HG03025 (cell line): ENCODE data around the gene C19orf53.
"Not testable (repeated sequence)": the region's sequence is repeated elsewhere in the genome, so short reads cannot be mapped to it uniquely, and the experiment has no call there.

Experiments used
- ATAC-seq: cut with Tn5 transposase; IDR thresholded peaks from one replicate; pipeline ENCODE4 v1.9.1; 2021; ENCODE audit warnings: mild to moderate bottlenecking, moderate library complexity; ENCODE audit not compliant: unreplicated experiment, low FRiP score

C19orf53 gene

DNA sequence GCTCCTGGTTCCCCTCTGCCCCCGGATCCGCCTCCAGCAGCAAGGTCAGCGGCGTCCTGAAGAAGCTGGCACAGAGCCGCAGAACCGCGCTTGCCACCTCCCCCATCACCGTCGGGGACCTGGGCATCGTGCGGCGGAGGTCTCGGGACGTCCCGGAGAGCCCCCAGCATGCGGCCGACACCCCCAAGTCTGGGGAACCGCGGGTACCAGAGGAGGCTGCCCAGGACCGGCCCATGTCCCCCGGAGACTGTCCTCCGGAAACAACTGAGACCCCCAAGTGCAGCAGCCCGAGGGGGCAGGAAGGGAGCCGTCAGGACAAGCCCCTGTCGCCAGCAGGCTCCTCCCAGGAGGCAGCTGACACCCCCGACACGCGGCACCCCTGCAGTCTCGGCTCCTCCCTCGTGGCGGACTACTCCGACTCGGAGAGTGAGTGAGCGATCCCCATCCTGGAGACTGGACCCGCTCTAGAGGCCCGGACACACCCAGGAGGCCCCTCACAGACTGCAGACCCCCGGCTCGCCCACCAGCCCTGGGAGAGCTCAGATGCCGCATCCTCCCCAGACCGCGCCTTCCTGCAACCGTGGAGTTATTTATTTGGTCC is 11.5 kb upstream of the C19orf53 start:
- no peak for ATAC-seq

DNA sequence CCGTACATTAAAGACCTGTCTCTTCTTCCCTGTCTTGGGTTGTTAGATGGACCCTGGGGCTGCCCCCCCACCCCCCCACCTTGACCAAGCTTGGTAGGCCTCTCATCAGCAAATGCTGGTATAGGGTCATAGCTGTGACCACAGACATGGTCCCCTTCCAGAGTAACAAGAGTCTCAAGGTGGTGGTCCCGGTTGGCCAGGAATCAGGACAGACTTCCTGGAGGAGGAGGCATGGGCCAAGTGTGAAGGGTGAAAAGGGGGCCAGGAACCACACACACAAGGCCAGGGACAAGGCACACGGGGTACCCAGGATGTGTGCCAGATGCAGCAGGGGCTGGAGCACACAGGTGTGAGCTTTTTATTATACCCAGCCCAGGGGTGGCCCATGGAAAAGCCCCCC is 11.0 kb upstream of the C19orf53 start:
- no peak for ATAC-seq

DNA sequence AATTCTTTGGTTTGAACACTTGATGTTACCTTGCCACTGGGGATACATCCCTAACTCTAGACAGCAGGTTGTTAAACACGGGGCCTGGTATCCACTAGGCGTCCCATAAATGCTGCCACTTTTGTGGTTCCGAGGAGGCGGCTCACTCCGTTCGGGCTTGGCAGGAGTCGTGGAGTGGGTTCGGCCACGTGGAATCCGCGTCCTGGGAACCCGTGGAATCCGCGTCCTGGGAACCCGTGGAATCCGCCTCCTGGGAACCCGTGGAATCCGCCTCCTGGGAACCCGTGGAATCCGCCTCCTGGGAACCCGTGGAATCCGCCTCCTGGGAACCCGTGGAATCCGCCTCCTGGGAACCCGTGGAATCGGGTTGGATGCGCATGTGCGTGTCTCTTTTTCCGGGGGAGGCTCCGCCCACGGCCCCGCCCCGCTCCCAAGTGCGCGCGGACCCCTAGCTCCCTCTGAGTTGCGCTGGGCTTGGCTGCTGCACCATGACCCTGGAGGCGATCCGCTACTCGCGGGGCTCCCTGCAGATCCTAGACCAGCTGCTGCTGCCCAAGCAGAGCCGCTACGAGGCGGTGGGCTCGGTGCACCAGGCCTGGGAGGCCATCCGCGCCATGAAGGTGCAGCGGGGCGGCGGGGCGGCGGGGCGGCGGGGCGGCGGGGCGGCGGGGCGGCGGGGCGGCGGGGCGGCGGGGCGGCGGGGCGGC is 10.0 kb upstream of the C19orf53 start, which contains the start of gene MRI1:
Gene MRI1 (plus strand): TSS at position 422 of the 707 bp plus-strand sequence. CDS start 67 bp downstream, at position 489.
- no peak for ATAC-seq

DNA sequence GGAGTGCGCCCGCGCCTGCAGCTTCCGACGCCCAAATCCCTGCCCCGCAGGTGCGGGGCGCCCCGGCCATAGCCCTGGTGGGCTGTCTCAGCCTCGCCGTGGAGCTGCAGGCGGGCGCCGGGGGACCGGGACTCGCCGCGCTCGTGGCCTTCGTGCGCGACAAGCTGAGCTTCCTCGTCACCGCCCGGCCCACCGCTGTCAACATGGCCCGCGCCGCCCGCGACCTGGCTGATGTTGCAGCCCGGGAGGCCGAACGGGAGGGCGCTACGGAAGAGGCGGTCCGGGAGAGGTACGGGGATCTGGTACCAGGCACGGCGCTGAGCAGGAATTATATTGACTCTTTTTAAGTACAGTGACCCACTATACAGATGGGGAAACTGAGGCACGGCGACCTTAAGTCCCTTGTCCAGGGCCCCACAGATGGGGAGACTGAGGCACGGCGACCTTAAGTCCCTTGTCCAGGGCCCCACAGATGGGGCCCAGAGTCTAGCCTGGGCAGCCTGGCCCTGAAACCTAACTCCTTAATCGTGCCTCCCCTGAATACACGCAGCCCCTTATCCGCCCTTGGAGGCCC is 9.3 kb upstream of the C19orf53 start:
- no peak for ATAC-seq

DNA sequence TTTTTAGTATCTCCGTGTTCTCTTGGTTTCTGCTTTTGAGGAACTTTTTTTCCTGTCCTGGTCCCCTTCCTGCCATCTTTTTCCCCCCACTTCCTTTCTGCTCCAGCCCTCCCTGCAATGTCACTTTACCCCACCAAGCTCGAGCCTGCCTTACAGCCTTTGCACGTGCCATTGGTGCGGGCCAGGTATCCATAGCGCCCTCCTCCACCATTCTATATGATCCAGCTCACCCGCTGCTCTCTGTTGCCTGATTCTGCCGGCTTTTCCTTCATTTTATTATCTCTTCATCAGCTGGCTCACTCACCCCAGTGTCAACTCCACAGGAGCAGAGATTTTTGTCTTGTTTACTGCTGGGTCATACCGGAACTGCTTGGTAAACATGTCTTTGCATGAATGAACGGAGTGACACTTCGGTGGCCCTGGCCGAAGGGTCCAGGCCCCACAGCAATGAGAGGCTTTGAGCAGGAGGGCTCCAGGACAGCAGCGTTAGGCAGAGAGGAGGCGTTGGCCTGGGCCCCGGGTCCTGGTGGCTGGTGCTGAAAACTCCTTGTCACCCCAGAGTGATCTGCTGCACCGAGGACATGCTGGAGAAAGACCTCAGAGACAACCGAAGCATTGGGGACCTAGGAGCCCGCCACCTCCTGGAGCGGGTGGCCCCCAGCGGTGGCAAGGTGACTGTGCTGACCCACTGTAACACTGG is 8.7 kb upstream of the C19orf53 start:
- no peak for ATAC-seq

DNA sequence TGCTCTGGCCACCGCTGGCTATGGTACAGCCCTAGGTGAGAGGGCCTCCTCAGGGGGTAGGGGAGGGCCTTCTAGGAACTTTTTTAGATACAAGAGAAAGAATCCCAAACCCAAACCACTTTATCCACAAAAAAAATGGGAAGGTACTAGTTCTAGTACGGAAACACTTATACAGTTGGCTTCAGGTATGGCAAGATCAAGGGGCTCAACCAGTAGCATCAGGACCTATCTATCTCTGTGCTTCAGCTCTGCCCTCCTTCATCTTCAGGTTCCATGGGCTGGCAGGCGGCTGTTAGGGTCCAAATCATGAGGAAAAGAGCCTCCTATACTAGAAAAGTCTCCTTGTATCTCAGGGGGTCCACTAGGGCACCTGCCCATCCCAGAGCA is 8.2 kb upstream of the C19orf53 start:
- no peak for ATAC-seq

DNA sequence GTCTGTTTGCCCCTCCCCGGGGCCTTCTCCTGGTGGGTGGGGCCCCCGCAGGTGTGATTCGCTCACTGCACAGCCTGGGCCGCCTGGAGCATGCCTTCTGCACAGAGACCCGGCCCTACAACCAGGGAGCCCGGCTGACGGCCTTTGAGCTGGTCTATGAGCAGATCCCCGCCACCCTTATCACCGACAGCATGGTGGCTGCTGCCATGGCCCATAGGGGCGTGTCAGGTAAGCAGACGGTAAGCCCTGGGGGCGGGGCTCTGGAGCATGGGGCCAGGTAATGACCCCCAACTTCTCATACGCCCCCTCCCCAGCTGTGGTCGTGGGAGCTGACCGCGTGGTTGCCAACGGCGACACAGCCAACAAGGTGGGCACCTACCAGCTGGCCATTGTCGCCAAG is 5.7 kb upstream of the C19orf53 start:
- no peak for ATAC-seq

DNA sequence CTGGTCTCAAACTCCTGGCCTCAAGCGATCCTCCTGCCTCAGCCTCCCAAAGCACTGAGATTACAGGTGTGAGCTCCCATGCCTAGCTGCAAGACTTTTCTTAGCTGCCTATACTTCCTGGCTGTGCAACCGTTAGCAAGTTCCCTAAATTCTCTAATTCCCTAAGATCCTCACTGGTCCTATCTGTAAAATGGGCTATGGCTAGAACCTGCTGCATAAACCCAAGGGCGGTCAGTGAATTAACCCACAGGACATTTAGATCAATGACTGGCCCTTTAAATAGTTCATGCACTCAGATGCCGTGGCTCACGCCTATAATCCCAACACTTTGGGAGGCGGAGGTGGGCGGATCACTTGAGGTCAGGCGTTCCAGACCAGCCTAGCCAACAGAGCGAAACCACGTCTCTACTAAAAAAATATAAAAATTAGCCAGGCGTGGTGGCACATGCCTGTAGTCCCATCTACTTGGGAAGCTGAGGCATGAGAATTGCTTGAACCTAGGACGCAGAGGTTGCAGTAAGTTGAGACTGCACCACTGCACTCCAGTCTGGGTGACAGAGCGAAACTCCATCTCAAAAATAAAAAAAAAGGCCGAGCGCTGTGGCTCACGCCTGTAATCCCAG is 4.1 kb upstream of the C19orf53 start:
- no peak for ATAC-seq

DNA sequence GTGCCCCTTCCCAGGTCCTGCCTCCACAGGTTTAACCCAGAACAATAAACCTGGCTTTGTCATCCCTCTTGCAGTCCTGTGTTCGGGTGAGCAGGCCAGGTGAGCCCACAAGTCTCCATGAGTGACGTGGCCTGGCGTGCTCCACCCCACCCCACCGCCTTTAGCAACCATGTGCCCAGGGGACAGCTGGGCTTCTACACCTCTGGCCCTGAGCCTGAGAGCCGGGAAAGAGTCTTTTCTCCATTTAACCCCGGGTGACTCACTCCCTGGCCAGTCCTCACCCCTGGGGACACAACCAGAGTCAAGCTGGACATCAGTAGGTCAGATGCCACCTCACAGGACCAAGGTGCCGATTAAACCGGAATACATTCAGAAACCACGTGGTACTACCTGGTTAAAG is 4.1 kb downstream of the C19orf53 start:
- no peak for ATAC-seq

DNA sequence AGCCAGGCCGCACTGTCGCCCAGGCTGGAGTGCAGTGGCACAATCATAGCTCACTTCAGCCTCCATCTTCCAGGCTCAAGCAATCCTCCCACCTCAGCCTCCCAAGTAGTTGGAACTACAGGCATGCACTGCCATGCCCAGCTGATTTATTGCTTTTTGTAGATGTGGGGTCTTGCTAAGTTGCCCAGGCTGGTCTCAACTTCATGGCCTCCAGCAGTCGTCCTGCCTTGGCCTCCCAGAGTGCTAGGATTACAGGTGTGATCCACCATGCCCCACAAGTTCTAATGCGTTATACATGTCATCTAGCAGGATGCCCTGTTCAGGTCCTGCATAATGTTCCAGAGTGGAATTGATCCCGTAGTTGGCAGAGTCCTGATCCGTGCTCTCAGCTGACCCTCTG is 4.6 kb downstream of the C19orf53 start:
- no peak for ATAC-seq

DNA sequence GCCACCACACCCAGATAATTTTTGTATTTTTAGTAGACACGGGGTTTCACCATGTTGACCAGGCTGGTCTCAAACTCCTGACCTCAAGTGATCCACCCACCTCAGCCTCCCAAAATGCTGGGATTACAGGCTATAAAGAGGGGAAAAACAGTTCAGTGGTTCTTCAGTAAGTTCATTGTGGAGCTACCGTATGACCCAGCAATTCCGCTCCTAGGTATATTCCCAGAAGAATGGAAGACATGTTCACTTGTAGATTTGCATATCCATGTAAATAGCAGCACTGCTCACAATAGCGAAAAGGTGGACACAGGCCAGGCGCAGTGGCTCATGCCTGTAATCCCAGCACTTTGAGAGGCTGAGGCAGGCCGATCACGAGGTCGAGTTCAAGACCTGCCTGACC is 5.5 kb downstream of the C19orf53 start:
- ATAC-seq = not testable (repeated sequence)

DNA sequence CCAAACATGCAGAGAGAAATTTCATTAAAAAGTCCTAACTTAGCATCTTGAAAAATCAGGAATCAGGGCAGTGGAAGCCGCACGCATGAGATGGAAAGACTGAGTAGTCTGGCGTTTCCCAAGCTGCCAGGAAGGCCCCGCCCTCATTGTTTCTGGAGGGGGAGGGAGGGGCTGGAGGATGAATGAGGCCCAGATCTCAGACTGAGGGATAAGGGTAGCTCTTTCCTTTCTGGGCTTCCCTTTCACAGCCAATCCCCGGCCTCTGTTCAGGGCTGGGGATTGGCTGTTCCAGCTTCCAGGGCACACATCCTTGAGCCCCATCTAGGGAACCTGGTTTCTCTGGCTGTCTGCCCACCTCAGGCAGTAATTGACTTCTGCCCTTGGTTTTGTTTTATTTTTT is 7.3 kb downstream of the C19orf53 start:
- ATAC-seq = no peak

DNA sequence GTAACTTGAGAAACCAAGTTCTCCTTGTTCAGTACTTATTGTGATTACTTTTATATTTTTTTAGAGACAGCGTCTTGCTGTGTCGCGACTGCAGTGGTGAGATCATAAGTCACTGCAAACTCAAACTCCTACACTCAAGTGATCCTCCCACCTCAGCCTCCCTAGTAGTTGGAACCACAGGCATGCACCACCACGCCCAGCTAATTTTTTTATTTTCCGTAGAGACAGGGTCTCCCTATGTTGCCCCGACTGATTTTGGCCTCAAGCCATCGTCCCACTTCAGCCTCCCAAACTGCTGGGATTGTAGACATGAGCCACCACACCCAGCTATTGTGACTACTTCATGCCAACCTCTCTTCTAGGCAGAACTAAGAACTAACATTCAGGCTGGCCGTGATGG is 8.3 kb downstream of the C19orf53 start:
- ATAC-seq = no peak

DNA sequence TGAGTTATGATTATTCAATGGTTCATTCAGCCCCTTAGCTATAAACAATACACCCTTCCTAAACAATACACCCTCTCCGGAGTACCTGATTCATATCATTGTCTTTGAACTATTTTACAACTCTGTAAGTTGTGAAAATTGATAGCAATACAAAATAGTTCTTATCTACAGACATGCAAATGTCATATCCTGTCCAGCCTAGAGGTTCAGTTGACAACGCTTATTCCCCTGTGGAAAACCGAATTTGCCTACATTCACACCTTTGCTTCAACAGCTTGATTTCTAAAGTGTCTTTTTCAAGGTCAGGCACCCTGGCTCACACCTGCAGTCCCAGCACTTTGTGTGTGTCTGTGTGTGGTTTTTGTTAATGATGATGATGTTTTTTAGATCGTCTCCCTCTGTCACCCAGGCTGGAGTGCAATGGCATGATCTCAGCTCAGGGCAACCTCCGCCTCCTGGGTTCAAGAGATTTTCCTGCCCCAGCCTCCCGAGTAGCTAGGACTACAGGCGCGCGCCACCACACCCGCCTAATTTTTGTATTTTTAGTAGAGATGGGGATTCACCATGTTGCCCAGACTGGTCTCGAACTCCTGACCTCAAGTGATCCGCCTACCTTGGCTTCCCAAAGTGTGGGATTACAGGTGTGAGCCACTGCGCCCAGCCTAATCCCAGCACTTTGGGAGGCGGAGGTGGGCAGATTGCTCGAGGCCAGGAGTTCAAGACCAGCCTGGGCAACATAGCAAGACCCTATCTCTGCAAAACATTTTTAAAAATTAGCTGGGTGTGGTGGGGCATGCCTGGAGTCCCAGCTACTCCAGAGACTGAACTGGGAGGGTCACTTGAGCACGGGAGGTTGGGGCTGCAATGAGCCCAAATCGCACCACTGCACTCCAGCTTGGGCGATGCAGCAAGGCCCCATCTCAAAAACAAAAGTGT is 9.6 kb downstream of the C19orf53 start:
- ATAC-seq = no peak

DNA sequence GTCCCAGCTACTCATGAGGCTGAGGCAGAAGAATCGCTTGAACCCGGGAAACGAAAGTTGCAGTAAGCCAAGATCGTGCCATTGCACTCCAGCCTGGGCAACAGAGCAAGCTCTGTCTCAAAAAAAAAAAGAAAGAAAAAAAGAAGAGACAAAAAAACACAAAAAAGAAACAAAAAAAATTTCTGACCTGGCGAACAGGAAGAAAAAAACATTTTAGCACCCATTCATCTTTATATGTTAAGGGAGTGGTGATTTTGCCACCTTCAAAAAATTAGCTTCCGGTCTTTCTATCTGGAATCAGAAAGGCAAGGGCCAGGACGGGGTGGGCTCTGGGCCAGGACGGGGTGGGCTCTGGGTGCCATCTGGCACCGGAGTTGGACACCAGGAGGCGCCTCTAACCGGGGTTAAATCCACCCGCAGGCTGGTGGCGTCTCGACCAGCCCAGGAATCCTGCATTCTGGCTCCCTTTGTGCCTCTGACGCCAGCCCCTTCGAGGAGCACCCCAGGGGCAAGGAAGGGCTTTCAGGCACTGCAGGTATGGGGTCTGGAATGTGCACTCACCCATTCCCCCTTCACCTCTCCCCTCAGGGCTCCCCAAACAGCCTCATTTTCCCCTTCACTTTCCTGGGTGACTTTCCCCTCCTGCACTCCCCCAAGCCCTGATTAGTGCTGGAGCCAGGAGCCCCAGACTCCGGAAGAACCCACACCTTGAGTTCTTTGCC is 10.6 kb downstream of the C19orf53 start:
- no peak for ATAC-seq

DNA sequence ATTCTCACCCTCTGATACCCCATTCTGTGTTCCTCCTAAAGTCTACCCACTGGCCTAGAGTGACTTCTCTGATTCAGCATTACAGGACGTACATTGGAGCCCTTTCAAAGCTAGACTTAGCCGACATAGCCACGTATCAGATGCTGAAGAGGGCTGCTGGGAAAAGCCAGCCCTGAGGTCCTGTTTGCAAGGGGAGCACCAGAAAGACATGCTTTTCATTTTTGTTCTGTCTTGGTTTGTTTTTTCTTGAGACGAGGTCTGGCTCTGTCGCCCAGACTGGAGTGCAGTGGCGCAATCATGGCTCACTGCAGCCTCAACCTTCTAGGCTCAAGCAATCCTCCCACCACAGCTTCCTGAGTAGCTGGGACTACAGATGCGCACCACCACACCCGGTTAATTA is 14.7 kb downstream of the C19orf53 start:
- no peak for ATAC-seq

DNA sequence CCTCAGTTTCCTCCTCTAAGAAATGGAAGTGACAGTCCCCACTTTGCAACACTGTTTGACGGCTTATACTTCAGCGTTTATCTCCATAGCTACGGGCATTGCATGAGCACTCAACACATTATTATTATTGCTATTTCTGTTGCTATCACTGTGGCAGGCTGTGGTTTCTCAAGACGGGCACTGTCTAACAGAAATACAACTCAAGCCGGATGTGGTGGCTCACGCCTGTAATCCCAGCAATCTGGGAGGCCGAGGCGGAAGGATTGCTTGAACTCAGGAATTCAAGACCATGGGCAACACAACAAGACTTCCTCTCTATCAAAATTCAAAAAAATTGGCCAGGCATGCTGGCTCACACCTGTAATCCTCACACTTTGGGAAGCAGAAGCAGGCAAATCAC is 16.1 kb downstream of the C19orf53 start:
- no peak for ATAC-seq

DNA sequence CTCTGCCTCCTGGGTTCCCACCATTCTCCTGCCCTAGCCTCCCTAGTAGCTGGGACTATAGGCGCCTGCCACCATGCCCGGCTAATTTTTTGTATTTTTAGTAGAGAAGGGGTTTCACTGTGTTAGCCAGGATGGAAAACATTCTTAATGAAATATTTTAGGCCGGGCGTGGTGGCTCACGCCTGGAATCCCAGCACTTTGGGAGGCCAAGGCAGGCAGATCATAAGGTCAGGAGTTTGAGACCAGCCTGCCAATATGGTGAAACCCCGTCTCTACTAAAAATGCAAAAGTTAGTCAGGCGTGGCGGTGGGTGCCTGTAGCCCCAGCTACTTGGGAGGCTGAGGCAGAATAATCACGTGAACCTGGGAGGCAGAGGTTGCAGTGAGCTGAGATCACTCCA is 19.1 kb downstream of the C19orf53 start:
- ATAC-seq = not testable (repeated sequence)

DNA sequence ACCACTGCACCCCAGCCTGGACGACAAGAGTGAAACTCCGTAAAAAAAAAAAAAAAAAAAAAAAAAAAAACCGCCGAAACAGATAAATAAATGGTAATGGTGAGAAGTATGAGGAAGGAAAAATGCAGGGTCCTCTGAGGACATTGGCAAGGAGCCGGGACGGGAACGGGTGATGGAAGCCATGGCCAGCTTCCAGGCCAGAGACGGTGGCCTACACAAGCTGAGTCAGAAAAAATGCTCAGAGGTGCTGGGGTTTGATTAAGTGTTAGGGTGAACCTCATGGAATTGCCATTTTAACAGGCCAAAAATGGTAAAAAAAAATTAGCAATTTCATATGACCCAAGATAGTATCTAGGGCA is 20.1 kb downstream of the C19orf53 start:
- ATAC-seq = no peak
